RCC 7860 (cell line): ENCODE data around the gene HNRNPDL.
"Not testable (repeated sequence)": the region's sequence is repeated elsewhere in the genome, so short reads cannot be mapped to it uniquely, and the experiment has no call there.

Source experiments
- DNase-seq: peaks from one replicate; pipeline ENCODE4 v3.0.0-alpha.2; 2015; ENCODE audit warnings: low spot score
- FAIRE-seq: peaks from 2 replicates; lab custom pipeline; 2012; peaks lifted over from hg19 to GRCh38; lab: Jason Lieb, UNC

Gene HNRNPDL

GRCh38 chr4:82430193-82430963 lies at the start of gene HNRNPDL, which contains the start of gene ENOPH1:
Gene HNRNPDL (minus strand): TSS chr4:82430462. CDS start chr4:82429690, 772 bp downstream.
Gene ENOPH1 (plus strand): TSS chr4:82430590. CDS start chr4:82430830, 240 bp downstream.
- DNase-seq (peak; percentile 87), FAIRE-seq (no peak)

- FAIRE-seq (no peak), DNase-seq (no peak)
Observed at GRCh38 chr4:82479562-82479961, 49.3 kb upstream of the HNRNPDL start.

- not testable (repeated sequence) for FAIRE-seq, DNase-seq
Observed at GRCh38 chr4:82477469-82477868, 47.2 kb upstream of the HNRNPDL start.

- FAIRE-seq, DNase-seq: not testable (repeated sequence)
Observed at GRCh38 chr4:82475931-82476330, 45.7 kb upstream of the HNRNPDL start.

GRCh38 chr4:82473621-82474164 lies 43.4 kb upstream of the HNRNPDL start:
- no peak for FAIRE-seq
- no peak for DNase-seq

GRCh38 chr4:82473080-82473479 lies 42.8 kb upstream of the HNRNPDL start:
- not testable (repeated sequence) for FAIRE-seq

GRCh38 chr4:82469791-82470345 lies 39.6 kb upstream of the HNRNPDL start:
- no peak for DNase-seq

More at GRCh38 chr4:82473080-82473479, 42.8 kb upstream of the HNRNPDL start:
- DNase-seq, result not testable (repeated sequence)

GRCh38 chr4:82467471-82467870 lies 37.2 kb upstream of the HNRNPDL start:
- no peak for DNase-seq
- no peak for FAIRE-seq

More at GRCh38 chr4:82469791-82470345, 39.6 kb upstream of the HNRNPDL start:
- FAIRE-seq, result no peak

- no peak for DNase-seq
- no peak for FAIRE-seq
Observed at GRCh38 chr4:82463221-82463620, 33.0 kb upstream of the HNRNPDL start.

GRCh38 chr4:82462415-82462831 lies 32.2 kb upstream of the HNRNPDL start:
- no peak for FAIRE-seq

GRCh38 chr4:82461710-82462109 lies 31.4 kb upstream of the HNRNPDL start:
- DNase-seq (no peak), FAIRE-seq (no peak)

More at GRCh38 chr4:82462415-82462831, 32.2 kb upstream of the HNRNPDL start:
- peak; percentile 51 for DNase-seq

- DNase-seq (no peak), FAIRE-seq (no peak)
Observed at GRCh38 chr4:82458729-82459128, 28.5 kb upstream of the HNRNPDL start.

GRCh38 chr4:82457266-82457665 lies 27.0 kb upstream of the HNRNPDL start:
- DNase-seq (no peak), FAIRE-seq (no peak)

GRCh38 chr4:82452026-82452425 lies 21.8 kb upstream of the HNRNPDL start:
- DNase-seq, result no peak
- no peak for FAIRE-seq

- FAIRE-seq, result no peak
- no peak for DNase-seq
Observed at GRCh38 chr4:82450966-82451755, 20.9 kb upstream of the HNRNPDL start.

GRCh38 chr4:82447886-82448285 lies 17.6 kb upstream of the HNRNPDL start:
- FAIRE-seq (no peak), DNase-seq (no peak)

GRCh38 chr4:82439088-82439487 lies 8.8 kb upstream of the HNRNPDL start:
- no peak for FAIRE-seq

GRCh38 chr4:82437285-82438005 lies 7.2 kb upstream of the HNRNPDL start:
- DNase-seq (no peak), FAIRE-seq (no peak)

More at GRCh38 chr4:82439088-82439487, 8.8 kb upstream of the HNRNPDL start:
- no peak for DNase-seq

- DNase-seq, result no peak
- FAIRE-seq, result no peak
Observed at GRCh38 chr4:82436780-82437179, 6.5 kb upstream of the HNRNPDL start.

GRCh38 chr4:82436130-82436529 lies 5.9 kb upstream of the HNRNPDL start:
- no peak for DNase-seq
- no peak for FAIRE-seq
